ENCODE data around the gene CCDC73.
A peak's percentile ranks its signal among the peaks of the same experiment; 100 is the strongest.
"Not testable (repeated sequence)": the region's sequence is repeated elsewhere in the genome, so short reads cannot be mapped to it uniquely, and the experiment has no call there.

The CCDC73 gene

GRCh38 chr11:32704775-32705174 is 89.7 kb downstream of the CCDC73 start:
- DNase-seq: no peak

- no peak for DNase-seq
Measured at GRCh38 chr11:32704261-32704660, 90.2 kb downstream of the CCDC73 start.

- DNase-seq: no peak
Measured at GRCh38 chr11:32701616-32702015, 92.8 kb downstream of the CCDC73 start.

GRCh38 chr11:32698579-32698978 is 95.9 kb downstream of the CCDC73 start:
- DNase-seq: no peak

- DNase-seq: no peak
Measured at GRCh38 chr11:32671051-32671450, 123.4 kb downstream of the CCDC73 start.

- no peak for DNase-seq
Measured at GRCh38 chr11:32659672-32660071, 134.8 kb downstream of the CCDC73 start.

- DNase-seq: no peak
Measured at GRCh38 chr11:32658639-32659406, 135.6 kb downstream of the CCDC73 start.

- no peak for DNase-seq
Measured at GRCh38 chr11:32643526-32643925, 150.9 kb downstream of the CCDC73 start.

- DNase-seq: no peak
Measured at GRCh38 chr11:32641361-32641760, 153.1 kb downstream of the CCDC73 start.

GRCh38 chr11:32635819-32636218 is 158.6 kb downstream of the CCDC73 start:
- DNase-seq: no peak

GRCh38 chr11:32630844-32631243 is 163.6 kb downstream of the CCDC73 start:
- no peak for DNase-seq

GRCh38 chr11:32616903-32617302 is 177.6 kb downstream of the CCDC73 start:
- DNase-seq: no peak

- DNase-seq: no peak
Measured at GRCh38 chr11:32615422-32615821, 179.0 kb downstream of the CCDC73 start.

GRCh38 chr11:32613500-32614151 is 180.8 kb downstream of the CCDC73 start:
- DNase-seq: no peak

- peak; percentile 23 for DNase-seq
Measured at GRCh38 chr11:32610797-32611352, 183.6 kb downstream of the CCDC73 start.

GRCh38 chr11:32608826-32609225 is 185.6 kb downstream of the CCDC73 start:
- not testable (repeated sequence) for DNase-seq

GRCh38 chr11:32606220-32606619 is 188.2 kb downstream of the CCDC73 start:
- DNase-seq: no peak

GRCh38 chr11:32602657-32603415 is 191.6 kb downstream of the CCDC73 start:
- no peak for DNase-seq

- DNase-seq: peak; percentile 13
Measured at GRCh38 chr11:32597921-32598320, 196.5 kb downstream of the CCDC73 start.

GRCh38 chr11:32596114-32596513 is 198.3 kb downstream of the CCDC73 start:
- DNase-seq: not testable (repeated sequence)

GRCh38 chr11:32594272-32594671 is 200.2 kb downstream of the CCDC73 start:
- no peak for DNase-seq

- DNase-seq: no peak
Measured at GRCh38 chr11:32586576-32587190, 207.8 kb downstream of the CCDC73 start.

- peak; percentile 26 for DNase-seq
Measured at GRCh38 chr11:32584921-32585320, 209.5 kb downstream of the CCDC73 start.

Measured in eye (tissue), 1 donor.